Mammary epithelial cell (primary cell): ENCODE data around the gene HEATR5A.

Source experiments
- EZH2 ChIP-seq: IDR thresholded peaks from 2 replicates; pipeline ENCODE4 v1.6.1; 2012; ENCODE audit warnings: low read length, inconsistent platforms, borderline replicate concordance
- TF ChIP-seq, protein P1 (sequence below), 2 donors: IDR thresholded peaks in 1 of 2; conservative IDR thresholded peaks in 1 of 2; 2 replicates each; pipeline ENCODE4 v1.5.1; 2011 to 2012; ENCODE audit warnings: inconsistent platforms in 2 of 2, low read length in 2 of 2, mild to moderate bottlenecking in 2 of 2, control low read depth in 1 of 2, low read depth in 1 of 2; ENCODE audit not compliant: insufficient read depth in 1 of 2; ENCODE audit errors: extremely low read depth in 1 of 2

DNA sequence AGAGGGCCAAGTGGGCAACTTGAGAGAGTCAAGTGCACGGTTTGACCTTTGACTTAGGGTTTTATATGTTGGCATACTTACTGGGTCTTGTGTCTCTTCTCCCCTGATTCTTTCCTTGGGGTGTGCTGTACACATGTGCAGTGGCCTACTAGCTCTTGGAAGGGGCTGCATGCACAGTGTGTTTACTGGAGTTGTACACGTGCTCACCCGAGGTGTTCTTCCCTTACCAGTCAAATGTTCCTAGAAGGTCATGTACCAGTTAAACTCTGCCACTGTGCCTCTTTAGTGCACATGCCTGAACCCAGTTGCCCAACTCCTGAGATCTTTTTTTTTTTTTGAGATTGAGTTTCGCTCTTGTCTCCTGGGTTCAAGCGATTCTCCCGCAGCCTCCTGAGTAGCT is 46.2 kb upstream of the HEATR5A start:
- no peak for TF ChIP-seq EZH2
- TF ChIP-seq, protein P1, sequence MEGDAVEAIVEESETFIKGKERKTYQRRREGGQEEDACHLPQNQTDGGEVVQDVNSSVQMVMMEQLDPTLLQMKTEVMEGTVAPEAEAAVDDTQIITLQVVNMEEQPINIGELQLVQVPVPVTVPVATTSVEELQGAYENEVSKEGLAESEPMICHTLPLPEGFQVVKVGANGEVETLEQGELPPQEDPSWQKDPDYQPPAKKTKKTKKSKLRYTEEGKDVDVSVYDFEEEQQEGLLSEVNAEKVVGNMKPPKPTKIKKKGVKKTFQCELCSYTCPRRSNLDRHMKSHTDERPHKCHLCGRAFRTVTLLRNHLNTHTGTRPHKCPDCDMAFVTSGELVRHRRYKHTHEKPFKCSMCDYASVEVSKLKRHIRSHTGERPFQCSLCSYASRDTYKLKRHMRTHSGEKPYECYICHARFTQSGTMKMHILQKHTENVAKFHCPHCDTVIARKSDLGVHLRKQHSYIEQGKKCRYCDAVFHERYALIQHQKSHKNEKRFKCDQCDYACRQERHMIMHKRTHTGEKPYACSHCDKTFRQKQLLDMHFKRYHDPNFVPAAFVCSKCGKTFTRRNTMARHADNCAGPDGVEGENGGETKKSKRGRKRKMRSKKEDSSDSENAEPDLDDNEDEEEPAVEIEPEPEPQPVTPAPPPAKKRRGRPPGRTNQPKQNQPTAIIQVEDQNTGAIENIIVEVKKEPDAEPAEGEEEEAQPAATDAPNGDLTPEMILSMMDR (conservative IDR thresholded peaks at IDR 0.05 in 1 of 2, IDR thresholded peaks at IDR 0.05 in 1 of 2; ENCODE audit: extremely low read depth in 1 of 2, insufficient read depth in 1 of 2, low read depth in 1 of 2, low read length in 2 of 2), result no peak
